Measurements from ENCODE around the gene CSMD2.

CSMD2 gene

GRCh38 chr1:33576821-33577599 lies 588.0 kb downstream of the CSMD2 start:
- no peak for DNase-seq

DNA sequence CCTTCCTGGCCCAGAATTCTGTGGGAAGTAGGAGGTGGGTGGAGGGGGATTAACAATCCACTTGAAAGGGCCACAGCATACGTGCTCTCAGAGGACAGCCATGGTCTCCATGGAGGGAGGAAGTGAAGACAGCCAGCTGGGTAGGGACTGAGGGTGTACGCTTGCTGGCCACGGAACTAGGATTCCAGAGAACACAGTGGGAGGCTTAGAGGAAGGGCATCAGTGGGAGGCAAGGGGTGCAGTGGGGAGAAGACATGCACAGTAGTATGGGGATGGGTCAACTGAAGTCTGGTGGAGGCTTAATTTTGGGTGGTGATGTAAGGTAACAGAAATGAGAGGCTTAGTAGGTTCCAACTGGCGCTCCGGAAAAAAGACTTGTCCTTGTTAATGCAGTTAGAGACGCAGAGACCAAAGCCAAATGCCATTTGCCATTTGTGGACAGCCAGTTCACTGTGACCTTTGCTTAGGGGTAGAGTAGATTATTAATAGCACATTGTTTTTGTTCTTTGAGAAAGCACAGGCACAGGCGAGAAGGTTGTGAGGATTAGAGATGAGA lies 589.6 kb downstream of the CSMD2 start:
- DNase-seq: no peak

- DNase-seq: no peak
These were observed 591.4 kb downstream of the CSMD2 start for GRCh38 chr1:33573661-33574060.

DNA sequence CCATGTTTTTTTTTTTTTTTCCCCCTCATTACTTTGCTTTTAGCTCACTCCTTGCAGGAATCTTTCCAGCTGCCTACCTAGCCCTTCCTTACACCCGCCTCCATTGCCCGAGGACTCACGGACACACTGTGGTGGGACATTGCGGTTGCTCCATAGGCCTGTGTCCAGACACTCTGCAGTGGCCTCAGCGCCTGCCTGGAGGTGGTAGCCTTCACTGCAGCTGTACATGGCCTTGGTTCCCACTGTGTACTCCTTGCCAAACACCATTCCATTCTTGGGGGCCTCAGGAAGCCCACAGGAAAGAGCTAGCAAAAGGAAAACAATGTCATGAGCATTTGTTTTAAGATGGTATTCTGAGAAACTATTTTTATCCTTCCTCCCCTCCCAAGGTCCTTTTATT lies 592.6 kb downstream of the CSMD2 start:
- DNase-seq: no peak

GRCh38 chr1:33569331-33569730 lies 595.7 kb downstream of the CSMD2 start:
- no peak for DNase-seq

- DNase-seq: no peak
These were observed 601.3 kb downstream of the CSMD2 start for GRCh38 chr1:33563699-33564098.

DNA sequence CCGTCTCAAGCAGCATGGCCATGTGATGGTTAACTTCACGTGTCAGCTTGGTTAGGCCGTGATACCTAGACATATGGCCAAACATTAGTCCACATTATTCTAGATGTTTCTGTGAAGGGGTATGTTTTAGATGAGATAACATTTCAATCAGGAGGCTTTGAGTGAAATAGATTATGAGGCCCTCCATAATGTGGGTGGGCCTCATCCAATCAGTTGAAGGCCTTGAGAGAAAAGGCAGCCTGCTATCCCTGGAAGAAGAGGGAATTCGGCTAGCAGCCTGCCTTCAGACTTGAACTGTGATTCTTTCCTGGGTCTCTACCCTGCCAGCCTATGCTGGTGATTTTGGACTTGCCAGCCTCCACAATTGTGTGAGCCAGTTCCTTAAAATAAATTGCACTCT lies 602.5 kb downstream of the CSMD2 start:
- DNase-seq: no peak

DNA sequence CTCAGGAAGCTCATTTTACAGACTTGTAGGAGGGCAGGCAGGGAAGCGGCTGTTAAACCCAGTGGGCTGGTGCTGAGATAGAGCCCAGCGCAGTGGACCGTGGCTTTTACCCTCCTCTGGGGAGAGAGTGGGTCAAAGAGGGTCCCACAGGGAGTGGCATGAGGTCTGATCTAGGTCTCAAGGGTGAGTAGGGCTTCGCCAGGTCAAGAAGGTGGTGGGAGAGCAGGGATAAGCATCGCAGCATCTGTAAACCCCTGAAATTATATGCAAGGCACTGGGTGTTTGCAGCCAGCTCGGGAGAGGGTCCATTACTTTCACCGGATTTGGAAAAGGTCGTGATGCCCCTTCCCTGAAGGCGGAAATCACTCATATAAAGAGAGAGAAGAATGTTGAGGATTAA lies 603.5 kb downstream of the CSMD2 start:
- no peak for DNase-seq

GRCh38 chr1:33560680-33561079 lies 604.4 kb downstream of the CSMD2 start:
- no peak for DNase-seq

DNA sequence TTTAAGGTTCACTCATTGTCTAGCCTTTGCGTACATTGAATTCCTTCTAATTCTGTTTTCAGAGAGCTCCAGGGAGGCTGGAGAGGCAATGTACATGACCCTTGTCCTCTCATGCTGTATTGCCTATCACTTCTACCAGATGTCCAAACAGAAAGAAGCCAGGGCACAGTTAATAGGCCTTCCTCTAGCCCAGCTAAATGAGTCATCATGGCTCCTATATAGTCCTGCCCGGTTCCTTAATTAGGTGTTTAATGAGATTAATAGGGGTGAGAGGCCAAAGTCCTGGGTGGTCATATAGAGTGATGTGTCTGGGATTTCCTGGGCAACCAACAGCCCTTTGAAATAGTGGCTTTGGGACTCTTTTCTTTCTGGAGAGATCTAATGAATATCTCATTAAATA lies 616.3 kb downstream of the CSMD2 start:
- no peak for DNase-seq

GRCh38 chr1:33548319-33548718 lies 616.7 kb downstream of the CSMD2 start:
- no peak for DNase-seq

- no peak for DNase-seq
These were observed 617.5 kb downstream of the CSMD2 start for GRCh38 chr1:33547576-33547975.

GRCh38 chr1:33541966-33542365 lies 623.1 kb downstream of the CSMD2 start:
- no peak for DNase-seq

DNA sequence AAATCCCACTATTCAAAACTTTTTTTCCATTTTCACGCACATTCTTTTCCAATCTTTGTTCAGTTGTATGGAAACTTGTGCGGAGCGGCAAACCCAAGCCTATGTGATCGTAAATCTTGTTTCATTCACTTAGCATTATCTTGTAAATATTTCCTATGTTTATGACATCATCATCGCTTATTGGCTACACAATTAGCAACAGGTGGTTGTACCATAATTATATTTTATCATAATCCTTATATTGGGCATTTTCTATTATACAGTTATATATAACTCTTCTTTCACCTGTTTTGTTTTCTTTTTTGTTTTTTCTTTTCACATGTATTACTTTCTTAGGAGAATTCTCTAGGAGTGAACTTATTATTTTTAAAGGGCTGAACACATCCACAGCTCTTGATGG lies 627.1 kb downstream of the CSMD2 start:
- no peak for DNase-seq

DNA sequence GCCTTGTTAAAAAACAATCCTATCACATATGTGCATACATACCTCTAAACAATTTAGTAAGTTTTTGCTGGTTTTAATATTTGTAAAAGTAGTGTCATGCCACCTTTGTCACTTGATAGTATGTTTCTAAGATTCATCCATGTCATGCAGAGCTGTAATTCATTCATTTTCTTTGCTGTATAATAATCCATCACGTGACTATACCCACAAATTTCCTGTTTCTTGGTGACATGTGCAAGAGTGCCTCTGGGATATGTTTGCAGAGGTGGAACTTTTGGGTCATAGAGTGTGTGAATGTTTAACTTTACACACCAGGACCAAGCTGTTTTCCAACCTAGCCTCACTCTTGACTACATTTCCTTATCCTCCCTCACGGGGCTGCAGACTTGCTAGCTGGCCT lies 629.7 kb downstream of the CSMD2 start:
- no peak for DNase-seq

DNA sequence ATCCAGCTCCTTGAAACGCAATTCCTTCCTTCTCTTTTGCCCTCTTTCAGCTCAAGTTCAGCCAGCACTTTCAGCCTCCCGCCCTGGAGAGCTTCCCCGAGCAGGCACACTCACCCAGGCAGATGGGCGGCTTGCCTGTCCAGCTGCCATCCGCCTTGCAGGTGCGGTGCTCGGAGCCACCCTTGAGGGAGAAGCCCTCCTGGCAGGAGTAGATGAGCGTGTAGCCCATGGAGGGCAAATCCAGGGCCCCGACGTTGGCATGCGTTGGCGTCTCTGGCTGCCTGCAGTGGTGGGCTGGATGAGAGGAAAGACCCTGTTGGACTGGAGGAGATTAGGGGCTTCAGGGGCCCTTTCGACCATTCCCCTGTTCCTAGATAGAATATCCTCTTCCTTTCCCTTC lies 632.1 kb downstream of the CSMD2 start:
- peak; percentile 55 for DNase-seq

DNA sequence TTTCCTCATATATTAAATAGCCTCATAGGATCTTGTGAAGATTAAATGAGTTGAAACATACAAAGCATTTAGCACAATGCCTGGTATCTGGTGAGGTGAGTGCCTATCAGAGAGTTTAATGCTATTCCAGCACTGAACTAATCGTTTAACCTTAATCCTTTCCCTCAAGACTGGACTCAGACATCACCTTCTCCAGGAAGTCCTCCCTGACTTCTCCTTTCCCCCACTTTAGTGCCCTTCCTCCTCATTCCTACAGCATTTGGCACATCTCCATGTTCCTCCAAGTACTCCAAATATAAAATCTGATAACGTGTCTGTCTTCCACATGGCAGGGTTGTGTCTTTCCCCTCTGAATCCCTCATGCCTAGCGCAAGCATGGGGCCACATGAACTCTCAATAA lies 632.8 kb downstream of the CSMD2 start:
- DNase-seq: peak; percentile 49

- no peak for DNase-seq
These were observed 635.1 kb downstream of the CSMD2 start for GRCh38 chr1:33529957-33530356.

DNA sequence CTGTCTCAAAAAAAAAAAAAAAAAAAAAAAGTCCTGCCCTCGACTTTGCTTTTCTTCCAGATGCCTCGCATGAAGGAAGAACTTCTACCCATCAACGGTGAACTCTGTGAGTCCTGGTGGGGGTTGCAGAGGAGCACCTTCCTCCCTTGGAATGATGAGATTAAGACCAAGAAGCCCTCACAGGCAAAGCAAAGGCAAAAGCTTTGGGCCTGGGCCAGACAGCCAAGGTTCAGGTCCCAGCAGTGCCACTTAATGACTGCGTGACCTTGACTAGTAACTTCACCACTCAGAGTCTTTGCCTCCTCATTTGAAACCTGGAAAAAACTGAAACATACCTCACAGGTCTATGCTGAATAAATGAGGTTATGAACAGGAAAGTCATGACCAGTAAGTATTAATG lies 637.1 kb downstream of the CSMD2 start:
- no peak for DNase-seq

- no peak for DNase-seq
These were observed 640.4 kb downstream of the CSMD2 start for GRCh38 chr1:33524586-33524985.

- no peak for DNase-seq
These were observed 645.7 kb downstream of the CSMD2 start for GRCh38 chr1:33519240-33519884.

DNA sequence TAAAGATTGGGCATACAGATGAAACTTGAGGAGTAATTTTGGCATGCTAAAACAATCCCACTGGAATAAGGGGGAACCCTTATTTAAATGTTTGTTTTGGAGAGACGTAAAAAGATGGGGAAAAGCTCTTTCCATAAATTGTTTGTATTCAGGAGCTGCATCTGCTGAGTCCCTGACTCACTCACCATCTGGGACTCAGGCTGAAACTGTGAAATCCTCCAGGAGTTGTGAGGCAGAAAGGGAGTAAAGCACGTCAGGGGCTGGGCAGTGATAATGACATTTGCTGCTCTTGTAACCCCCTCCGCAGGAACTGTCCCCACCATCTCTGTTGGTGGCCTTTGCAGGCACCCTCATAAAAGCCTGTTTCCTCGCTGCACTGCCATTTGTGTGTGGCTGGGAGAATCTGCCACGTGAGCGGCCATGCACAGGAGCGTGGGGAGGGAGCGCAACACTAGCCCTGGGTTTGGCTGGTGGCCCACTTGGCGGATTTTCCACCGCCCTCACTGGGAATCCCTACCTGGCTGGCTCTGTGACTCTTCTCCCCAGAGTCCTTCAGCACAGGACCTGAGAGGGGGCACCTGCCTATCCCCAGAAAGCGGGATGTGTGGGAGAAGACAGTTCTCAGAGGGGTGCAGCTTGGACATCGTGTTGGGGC lies 647.3 kb downstream of the CSMD2 start:
- peak; percentile 54 for DNase-seq

GRCh38 chr1:33516891-33517567 lies 648.0 kb downstream of the CSMD2 start:
- no peak for DNase-seq
